NCI-H524 (cell line): ENCODE results near the gene PLSCR3.

Experiments
- DNase-seq, 2 experiments: peaks; one replicate each; lab custom pipeline; 2025; lab: John Stamatoyannopoulos, UW

Gene PLSCR3

GRCh38 chr17:7347630-7348477 is 46.5 kb downstream of the PLSCR3 start:
- DNase-seq: no peak

GRCh38 chr17:7346761-7347614 is 47.3 kb downstream of the PLSCR3 start:
- DNase-seq: no peak

DNA sequence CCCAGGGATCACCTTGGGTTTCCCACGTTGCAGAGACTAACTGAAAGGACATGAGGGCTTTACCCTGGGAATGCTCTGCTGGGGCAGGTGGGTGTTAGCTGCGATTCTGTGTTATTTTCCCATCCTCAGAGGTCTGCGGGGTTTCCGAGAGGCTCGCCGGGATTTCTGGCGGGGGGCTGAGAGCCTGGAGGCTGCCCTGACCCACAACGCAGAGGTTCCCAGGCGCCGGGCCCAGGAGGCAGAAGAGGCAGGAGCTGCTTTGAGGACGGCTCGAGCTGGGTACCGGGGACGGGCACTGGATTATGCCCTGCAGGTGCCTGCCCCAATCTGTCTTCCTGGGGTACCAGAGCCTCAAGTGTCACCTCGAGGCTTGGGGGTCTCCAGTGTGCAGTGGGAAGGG is 51.1 kb downstream of the PLSCR3 start:
- no peak for DNase-seq

GRCh38 chr17:7341842-7342241 is 52.5 kb downstream of the PLSCR3 start:
- no peak for DNase-seq

- DNase-seq: no peak
Observed at GRCh38 chr17:7340179-7340578, 54.1 kb downstream of the PLSCR3 start.
